B cell (primary cell): ENCODE data around the gene ESYT3. TPM values are rescaled to one million over a fixed set of nuclear protein-coding genes. Genes with fewer than 3 reads are reported as not detected.

Experiments
- ATAC-seq: fragments of 200-7000 bp; cut with Tn5 transposase; one replicate; pipeline ENCODE4 v1.10.0; 2021; ENCODE audit warnings: low read depth, mild to moderate bottlenecking, moderate number of reproducible peaks, moderate library complexity
- CTCF ChIA-PET: fragments of 350-600 bp; sonication (Branson Sonifier 250); formaldehyde crosslinking; loops from one replicate; lab custom pipeline; 2021; ENCODE audit warnings: antibody characterized with exemption, inconsistent platforms; lab: Charles Lee
- POLR2A ChIA-PET: fragments of 350-600 bp; sonication (Branson Sonifier 250); formaldehyde crosslinking; loops from one replicate; lab custom pipeline; 2021; ENCODE audit warnings: antibody characterized with exemption; lab: Charles Lee
- DNase-seq: peaks from one replicate; pipeline ENCODE4 v3.0.0; 2013
- H2AFZ ChIP-seq: 2 replicates; pipeline ENCODE4 v1.6.1; 2012; ENCODE audit warnings: mild to moderate bottlenecking, low read depth, low read length; ENCODE audit not compliant: insufficient read depth, poor library complexity, severe bottlenecking
- H3K27ac ChIP-seq, 2 donors: 1 replicate in 1 of 2; 2 replicates in 1 of 2; pipeline ENCODE4 v1.5.1; 2012 to 2013; ENCODE audit warnings: low read length in 2 of 2, mild to moderate bottlenecking in 2 of 2, moderate library complexity in 1 of 2
- H3K27me3 ChIP-seq, 4 experiments: fragments of 200-600 bp in 1 of 4; sonication (generic) in 1 of 4; replicated peaks in 1 of 4; 1 replicate in 2 of 4; 2 replicates in 2 of 4; pipeline versions ENCODE4 v1.6.1 to v1.7.0; 2013 to 2016; ENCODE audit warnings: low read length in 3 of 4, mild to moderate bottlenecking in 2 of 4, mixed read lengths in 1 of 4, moderate library complexity in 1 of 4; ENCODE audit not compliant: insufficient read depth in 4 of 4, control insufficient read depth in 3 of 4; ENCODE audit errors: control extremely low read depth in 1 of 4
- H3K36me3 ChIP-seq, 2 experiments: replicated peaks in 1 of 2; 1 replicate in 1 of 2; 2 replicates in 1 of 2; pipeline versions ENCODE4 v1.6.1 to v1.7.1; 2013; ENCODE audit warnings: low read length in 1 of 2; ENCODE audit not compliant: insufficient read depth in 2 of 2, control insufficient read depth in 1 of 2; ENCODE audit errors: control extremely low read depth in 1 of 2, extremely low read depth in 1 of 2
- H3K4me1 ChIP-seq, 2 donors: fragments of 200-600 bp in 1 of 2; sonication (generic) in 1 of 2; 1 replicate in 1 of 2; 2 replicates in 1 of 2; pipeline versions ENCODE4 v1.5.1 to v1.6.1; 2013 to 2017; ENCODE audit warnings: low read length in 2 of 2; ENCODE audit not compliant: control insufficient read depth in 2 of 2, insufficient read depth in 2 of 2
- H3K4me2 ChIP-seq: replicated peaks from 2 replicates; pipeline ENCODE3; 2012; ENCODE audit warnings: mild to moderate bottlenecking, low read depth, low read length; ENCODE audit not compliant: poor library complexity, severe bottlenecking
- H3K4me3 ChIP-seq, 5 experiments: fragments of 200-600 bp in 1 of 5; sonication (generic) in 1 of 5; 1 replicate in 3 of 5; 2 replicates in 2 of 5; pipeline versions ENCODE4 v1.5.1 to v1.7.0; 2011 to 2016; ENCODE audit warnings: low read length in 4 of 5, mild to moderate bottlenecking in 4 of 5, low read depth in 2 of 5, control low read depth in 1 of 5, moderate library complexity in 1 of 5; ENCODE audit not compliant: insufficient read depth in 1 of 5; ENCODE audit errors: control extremely low read depth in 1 of 5, extremely low read depth in 1 of 5
- H3K79me2 ChIP-seq: fragments of 200-600 bp; sonication (generic); one replicate; pipeline ENCODE4 v1.6.0; 2016; ENCODE audit warnings: low read length; ENCODE audit not compliant: control insufficient read depth, insufficient read depth
- H3K9ac ChIP-seq: fragments of 200-600 bp; sonication (generic); 2 replicates; pipeline ENCODE4 v1.6.1; 2017; ENCODE audit warnings: mild to moderate bottlenecking, low read length, moderate library complexity
- H3K9me3 ChIP-seq, 3 donors: one replicate each; pipeline versions ENCODE4 v1.6.1 to v1.7.1; 2013; ENCODE audit warnings: low read length in 2 of 3; ENCODE audit not compliant: control insufficient read depth in 2 of 3, insufficient read depth in 1 of 3; ENCODE audit errors: control extremely low read depth in 1 of 3
- H4K20me1 ChIP-seq: 2 replicates; pipeline ENCODE4 v1.6.0; 2012; ENCODE audit warnings: mild to moderate bottlenecking, low read length; ENCODE audit not compliant: insufficient read depth, control insufficient read depth, poor library complexity, severe bottlenecking
- H3K27ac Mint-ChIP-seq: one replicate; pipeline ENCODE4 v1.8.0; 2021; ENCODE audit warnings: mixed read lengths
- H3K27me3 Mint-ChIP-seq: one replicate; pipeline ENCODE4 v1.8.0; 2021; ENCODE audit warnings: mixed read lengths
- H3K4me1 Mint-ChIP-seq: one replicate; pipeline ENCODE4 v1.8.0; 2021; ENCODE audit warnings: mixed read lengths
- H3K4me3 Mint-ChIP-seq: one replicate; pipeline ENCODE4 v1.8.0; 2021; ENCODE audit warnings: mixed read lengths
- H3K9me3 Mint-ChIP-seq: one replicate; pipeline ENCODE4 v1.8.0; 2022; ENCODE audit warnings: mixed read lengths; ENCODE audit not compliant: insufficient read depth
- CTCF ChIP-seq: fragments of 200-600 bp; IDR thresholded peaks from one replicate; pipeline ENCODE4 v1.8.0; 2022; ENCODE audit warnings: antibody characterized with exemption, mild to moderate bottlenecking
- EZH2 ChIP-seq: IDR thresholded peaks from 2 replicates; pipeline ENCODE4 v1.6.1; 2012; ENCODE audit warnings: borderline replicate concordance, low read depth, mild to moderate bottlenecking, moderate library complexity, low read length; ENCODE audit not compliant: insufficient read depth, poor library complexity, severe bottlenecking
- WGBS: methylation state at CpG from one replicate; pipeline ENCODE4 v1.1.5; 2013; ENCODE audit warnings: missing lambda C conversion rate; ENCODE audit not compliant: insufficient coverage; 5-methylcytosine and 5-hydroxymethylcytosine counted together
- intact Hi-C: fragments of 100-400 bp; cut with micrococcal nuclease; formaldehyde crosslinking; loops from one replicate; pipeline ENCODE4 v1.10.0; 2022
- polyA plus RNA-seq: library from polyadenylated mRNA; depleted of rRNA; stranded (reverse); fragments of >200 nt; gene quantifications from 2 replicates; pipeline ENCODE4 v1.2.3, GENCODE V29; 2012
- total RNA-seq, 2 donors: library from RNA; stranded (reverse); fragments of 120-200 nt in 1 of 2; gene quantifications; 1 replicate in 1 of 2; 2 replicates in 1 of 2; pipeline versions ENCODE4 v1.2.3 to v1.2.4, GENCODE V29; 2013 to 2022

ESYT3 gene
- total and polyA plus RNA-seq, 2 donors (not counting 1 experiment from before 2014, with no cell fraction given), result not detected

- 97% methylated on average over 4 of the region's 4 CpGs for WGBS
- POLR2A ChIA-PET, result no interaction called here
Observed at GRCh38 chr3:138394156-138394555, 40.3 kb upstream of the ESYT3 start.

GRCh38 chr3:138394686-138395085 is 39.7 kb upstream of the ESYT3 start:
- H3K27me3 Mint-ChIP-seq, result peaks cover 44% of the 10 kb centered on the region
- no peak overlapping the region for H3K4me3 Mint-ChIP-seq
- no peak overlapping the region for H3K4me3 ChIP-seq
- DNase-seq (no peak), ATAC-seq (no peak)
- H3K27ac ChIP-seq, result no peak overlapping the region
- peaks cover 0 to 4% (median 2%) of the 10 kb centered on the region in 4 experiments for H3K27me3 ChIP-seq
- H3K27ac Mint-ChIP-seq, result no peak overlapping the region
- no peak for TF ChIP-seq EZH2
- no peak for TF ChIP-seq CTCF
- no peaks in the 10 kb centered on the region for H3K79me2 ChIP-seq
- H3K4me2 ChIP-seq, result no peak overlapping the region
- 94% methylated on average over 5 of the region's 5 CpGs for WGBS
- H4K20me1 ChIP-seq, result no peaks in the 10 kb centered on the region
- H3K4me1 ChIP-seq, result no peaks in the 10 kb centered on the region
- POLR2A ChIA-PET, result no interaction called here
- intact Hi-C loops, result no loop called here
- no peaks in the 10 kb centered on the region for H3K9me3 Mint-ChIP-seq
- no peak overlapping the region for H2AFZ ChIP-seq
- H3K9me3 ChIP-seq, result no peaks in the 10 kb centered on the region
- CTCF ChIA-PET, result no interaction called here
- no peaks in the 10 kb centered on the region for H3K4me1 Mint-ChIP-seq
- H3K36me3 ChIP-seq, result no peaks in the 10 kb centered on the region
- no peak overlapping the region for H3K9ac ChIP-seq

More at GRCh38 chr3:138394156-138394555, 40.3 kb upstream of the ESYT3 start:
- H3K27me3 ChIP-seq, result peaks cover 0 to 9% (median 2%) of the 10 kb centered on the region in 4 experiments
- no peak overlapping the region for H3K27ac ChIP-seq
- no peaks in the 10 kb centered on the region for H3K36me3 ChIP-seq
- ATAC-seq (no peak), DNase-seq (no peak)
- Mint-ChIP-seq H3K4me3 (no peak overlapping the region), H3K27ac (no peak overlapping the region), H3K9me3 (no peaks in the 10 kb centered on the region), H3K4me1 (no peaks in the 10 kb centered on the region), H3K27me3 (peaks cover 41% of the 10 kb centered on the region)
- no peaks in the 10 kb centered on the region for H4K20me1 ChIP-seq
- intact Hi-C loops, result no loop called here
- H3K79me2 ChIP-seq, result no peaks in the 10 kb centered on the region
- H3K4me3 ChIP-seq, result no peak overlapping the region
- TF ChIP-seq EZH2 (no peak), CTCF (no peak)
- no peaks in the 10 kb centered on the region for H3K4me1 ChIP-seq
- CTCF ChIA-PET, result no interaction called here
- H3K4me2 ChIP-seq, result no peak overlapping the region
- no peak overlapping the region for H3K9ac ChIP-seq
- H3K9me3 ChIP-seq, result peaks cover 0 to 2% (median 0%) of the 10 kb centered on the region in 3 donors
- H2AFZ ChIP-seq, result no peak overlapping the region
